Lower leg skin (tissue), 3 donors: ENCODE data around the gene GPC3.

ENCODE experiments used
- CTCF ChIP-seq, 3 donors: fragments of 450-650 bp; IDR thresholded peaks; one replicate each; pipeline ENCODE4 v1.5.1; 2016; ENCODE audit warnings: antibody characterized with exemption in 3 of 3, mild to moderate bottlenecking in 3 of 3, moderate library complexity in 2 of 3
- POLR2A ChIP-seq, 2 donors: fragments of 450-650 bp; IDR thresholded peaks; one replicate each; pipeline ENCODE4 v1.6.1; 2016 to 2017; ENCODE audit warnings: antibody characterized with exemption in 2 of 2, mild to moderate bottlenecking in 1 of 2, moderate library complexity in 1 of 2

DNA sequence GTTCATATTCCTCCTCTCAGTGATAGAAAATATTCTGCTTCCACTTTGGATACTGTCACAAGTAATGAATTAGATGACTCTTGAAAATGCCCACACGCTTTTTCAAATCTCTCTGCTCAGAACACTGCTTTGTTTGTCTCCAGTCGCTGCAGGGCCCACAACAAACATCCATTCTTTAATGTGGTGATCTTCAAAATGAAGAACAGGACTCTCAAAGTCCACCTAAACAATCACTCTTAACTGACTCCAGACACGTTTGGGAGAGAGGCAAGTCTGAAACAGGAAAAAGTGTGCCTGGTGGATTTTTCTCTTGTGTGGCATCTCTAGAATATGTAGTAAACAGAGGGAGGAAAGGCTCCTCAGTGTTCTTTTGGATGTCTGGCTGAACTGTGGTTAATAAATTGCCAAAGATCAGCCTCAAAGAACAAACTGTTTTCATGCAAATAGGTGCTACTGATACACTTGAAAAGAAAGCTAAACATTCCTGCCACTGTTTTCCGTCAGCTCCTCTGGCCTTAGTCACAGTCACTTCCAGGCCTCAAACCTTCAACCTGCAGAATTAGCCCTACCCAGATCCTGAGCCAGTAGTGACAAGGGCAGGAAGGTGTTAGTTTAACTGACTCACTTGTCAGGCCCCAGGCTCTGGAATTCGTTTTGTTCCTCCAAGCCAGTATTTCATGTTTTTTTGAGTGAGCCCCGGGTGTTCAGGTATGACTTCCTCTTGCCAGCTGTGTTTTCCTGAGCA, 310.5 kb downstream of the GPC3 start:
- TF ChIP-seq CTCF (IDR thresholded peaks at IDR 0.05) (no peak), POLR2A (IDR thresholded peaks at IDR 0.05) (no peak)
